Lung (tissue), 12 donors: ENCODE measurements around the gene GLT8D1. TPM values are rescaled to one million over a fixed set of nuclear protein-coding genes. Genes with fewer than 3 reads are reported as not detected.

Experiments
- ATAC-seq: fragments of 200-7000 bp; cut with Tn5 transposase; one replicate; pipeline ENCODE4 v1.9.1; 2020; ENCODE audit warnings: moderate number of reproducible peaks; ENCODE audit not compliant: insufficient read depth, low FRiP score
- DNase-seq, 3 donors: peaks; one replicate each; pipeline ENCODE4 v3.0.0-alpha.2; 2013 to 2017
- H3K27ac ChIP-seq, 2 donors: one replicate each; pipeline ENCODE4 v1.5.1; 2013; ENCODE audit warnings: mild to moderate bottlenecking in 2 of 2, moderate library complexity in 2 of 2, control low read depth in 1 of 2, inconsistent platforms in 1 of 2, low read depth in 1 of 2, low read length in 1 of 2
- H3K27me3 ChIP-seq, 3 donors: one replicate each; pipeline ENCODE4 v1.5.1; 2013; ENCODE audit warnings: low read length in 2 of 3; ENCODE audit not compliant: control insufficient read depth in 3 of 3, insufficient read depth in 3 of 3
- H3K36me3 ChIP-seq, 4 donors: one replicate each; pipeline ENCODE4 v1.5.1; 2013; ENCODE audit warnings: low read length in 4 of 4, mild to moderate bottlenecking in 1 of 4, moderate library complexity in 1 of 4; ENCODE audit not compliant: control insufficient read depth in 4 of 4, insufficient read depth in 4 of 4
- H3K4me1 ChIP-seq, 5 donors: one replicate each; pipeline ENCODE4 v1.5.1; 2013; ENCODE audit warnings: low read length in 5 of 5, mild to moderate bottlenecking in 2 of 5, moderate library complexity in 1 of 5; ENCODE audit not compliant: control insufficient read depth in 5 of 5, insufficient read depth in 5 of 5
- H3K4me3 ChIP-seq: one replicate; pipeline ENCODE4 v1.5.1; 2013; ENCODE audit warnings: mild to moderate bottlenecking, control low read depth, moderate library complexity
- H3K9ac ChIP-seq, 2 donors: one replicate each; pipeline ENCODE4 v1.5.1; 2013; ENCODE audit warnings: low read length in 2 of 2, control low read depth in 1 of 2; ENCODE audit not compliant: insufficient read depth in 1 of 2
- H3K9me3 ChIP-seq, 4 donors: one replicate each; pipeline ENCODE4 v1.5.1; 2013; ENCODE audit warnings: low read length in 3 of 4, mild to moderate bottlenecking in 1 of 4, moderate library complexity in 1 of 4; ENCODE audit not compliant: control insufficient read depth in 4 of 4, insufficient read depth in 3 of 4
- WGBS, 2 donors: extraction: QIAGEN DNeasy Blood & Tissue Kit; methylation state at CpG; one replicate each; pipeline ENCODE4 v1.1.7; 2013; 5-methylcytosine and 5-hydroxymethylcytosine counted together
- polyA plus RNA-seq, 2 donors: library from polyadenylated mRNA; stranded (reverse); fragments of 200-250 nt; gene quantifications; one replicate each; pipeline ENCODE4 v1.2.1, GENCODE V29; 2013
- total RNA-seq, 2 donors: library from RNA; depleted of rRNA in 1 of 2; stranded (reverse); fragments of >200 nt in 1 of 2; gene quantifications; one replicate each; pipeline ENCODE4 v1.2.1, GENCODE V29; 2014 to 2021
- TF ChIP-seq, protein P1 (sequence below): IDR thresholded peaks from 2 replicates; pipeline ENCODE4 v1.5.1; 2012; ENCODE audit warnings: mild to moderate bottlenecking; ENCODE audit errors: control extremely low read depth, extremely low read depth
- donor health status: control.
- donor health status: control.
- donor health status: Bipolar disorder and iron deficiency.
- donor health status: healthy.
- donor health status: DM: yes; HTN: yes; CAD: no.

Gene GLT8D1
- total and polyA plus RNA-seq, 4 donors = 35.4 to 85.5 (median 48.3) TPM

DNA sequence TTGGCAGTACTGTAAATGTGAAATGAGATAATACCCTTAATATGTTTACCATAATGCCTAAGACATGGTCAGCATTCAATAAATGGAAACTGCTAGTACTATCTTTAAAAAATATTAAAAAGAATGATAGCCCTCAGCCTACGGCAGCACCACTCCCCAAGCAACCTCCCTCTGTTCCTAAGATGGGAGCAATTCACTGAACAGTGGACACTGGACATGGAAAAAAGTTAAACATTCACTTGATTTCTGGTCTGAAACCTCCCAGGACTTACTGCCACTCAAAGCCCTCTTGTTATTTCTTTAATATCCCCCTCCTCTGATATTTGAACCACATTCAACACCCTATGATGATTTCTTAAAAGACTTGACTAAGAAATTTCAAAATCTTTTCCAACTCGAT, 38.1 kb upstream of the GLT8D1 start:
- Histone ChIP-seq H3K4me3 (no peak overlapping the region), H3K9me3 (no peaks in the 10 kb centered on the region), H3K27ac (no peak overlapping the region), H3K27me3 (no peaks in the 10 kb centered on the region), H3K4me1 (no peaks in the 10 kb centered on the region), H3K36me3 (peaks cover 27 to 45% (median 30%) of the 10 kb centered on the region in 4 donors), H3K9ac (no peak overlapping the region)
- ATAC-seq (no peak), DNase-seq (no peak)
- 92 to 93% methylated on average over 2 of the region's 2 CpGs for WGBS, 2 donors
- TF ChIP-seq, protein P1, sequence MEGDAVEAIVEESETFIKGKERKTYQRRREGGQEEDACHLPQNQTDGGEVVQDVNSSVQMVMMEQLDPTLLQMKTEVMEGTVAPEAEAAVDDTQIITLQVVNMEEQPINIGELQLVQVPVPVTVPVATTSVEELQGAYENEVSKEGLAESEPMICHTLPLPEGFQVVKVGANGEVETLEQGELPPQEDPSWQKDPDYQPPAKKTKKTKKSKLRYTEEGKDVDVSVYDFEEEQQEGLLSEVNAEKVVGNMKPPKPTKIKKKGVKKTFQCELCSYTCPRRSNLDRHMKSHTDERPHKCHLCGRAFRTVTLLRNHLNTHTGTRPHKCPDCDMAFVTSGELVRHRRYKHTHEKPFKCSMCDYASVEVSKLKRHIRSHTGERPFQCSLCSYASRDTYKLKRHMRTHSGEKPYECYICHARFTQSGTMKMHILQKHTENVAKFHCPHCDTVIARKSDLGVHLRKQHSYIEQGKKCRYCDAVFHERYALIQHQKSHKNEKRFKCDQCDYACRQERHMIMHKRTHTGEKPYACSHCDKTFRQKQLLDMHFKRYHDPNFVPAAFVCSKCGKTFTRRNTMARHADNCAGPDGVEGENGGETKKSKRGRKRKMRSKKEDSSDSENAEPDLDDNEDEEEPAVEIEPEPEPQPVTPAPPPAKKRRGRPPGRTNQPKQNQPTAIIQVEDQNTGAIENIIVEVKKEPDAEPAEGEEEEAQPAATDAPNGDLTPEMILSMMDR = no peak

DNA sequence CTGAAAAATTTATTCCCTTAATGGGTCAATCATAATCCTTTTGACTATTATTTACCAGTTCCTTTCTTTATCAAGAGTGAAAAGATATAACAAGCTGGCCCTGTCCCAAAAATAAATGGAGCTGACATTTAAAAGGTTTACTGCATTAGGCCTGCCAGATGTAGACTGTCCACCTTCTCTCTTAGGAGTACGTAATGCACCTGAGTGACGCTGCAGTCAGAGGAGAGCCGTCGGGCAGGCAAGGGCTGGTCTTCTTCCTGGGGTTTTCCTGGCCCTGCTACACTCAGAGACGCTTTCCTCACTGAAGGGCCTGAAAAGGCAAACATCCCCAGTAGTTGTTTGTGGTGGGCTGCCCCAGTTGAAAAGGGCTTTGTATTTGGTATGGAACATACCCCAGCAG, 37.6 kb upstream of the GLT8D1 start:
- no peaks in the 10 kb centered on the region for H3K9me3 ChIP-seq
- no peak overlapping the region for H3K9ac ChIP-seq
- TF ChIP-seq, protein P1 = no peak
- peaks cover 24 to 44% (median 32%) of the 10 kb centered on the region in 4 donors for H3K36me3 ChIP-seq
- no peak for ATAC-seq
- no peaks in the 10 kb centered on the region for H3K27me3 ChIP-seq
- WGBS, 2 donors = 95 to 97% methylated on average over 5 of the region's 5 CpGs
- H3K27ac ChIP-seq = no peak overlapping the region
- H3K4me3 ChIP-seq = no peak overlapping the region
- DNase-seq = no peak
- no peaks in the 10 kb centered on the region for H3K4me1 ChIP-seq

DNA sequence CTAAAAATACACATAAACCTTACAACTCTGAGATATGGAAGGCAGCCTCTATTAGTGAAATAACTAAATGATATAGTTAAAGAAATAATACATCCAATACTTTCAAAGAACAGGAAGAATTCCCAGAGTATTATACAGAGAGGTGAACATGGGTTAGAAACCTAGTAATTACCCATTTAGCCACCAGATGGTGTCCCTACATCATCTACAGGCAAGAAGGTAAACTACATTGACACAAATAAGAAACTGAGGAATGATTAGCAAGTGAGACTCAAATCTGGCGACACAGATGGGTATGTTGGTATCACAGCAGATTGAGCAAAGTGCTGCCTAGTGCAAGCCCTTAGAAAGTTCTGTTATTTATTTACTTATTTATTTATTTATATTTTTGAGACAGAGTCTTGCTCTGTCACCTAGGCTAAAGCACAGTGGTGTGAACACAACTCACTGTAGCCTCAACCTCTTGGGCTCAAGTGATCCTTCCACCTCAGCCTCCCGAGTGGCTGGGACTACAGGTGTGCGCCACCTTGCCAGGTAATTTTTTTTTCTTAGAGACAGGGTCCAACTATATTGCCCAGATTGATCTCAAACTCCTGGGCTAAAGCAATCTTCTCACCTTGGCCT, 36.9 kb upstream of the GLT8D1 start:
- Histone ChIP-seq H3K27me3 (no peaks in the 10 kb centered on the region), H3K27ac (no peak overlapping the region), H3K4me3 (no peak overlapping the region), H3K9me3 (no peaks in the 10 kb centered on the region), H3K36me3 (peaks cover 23 to 43% (median 33%) of the 10 kb centered on the region in 4 donors), H3K9ac (no peak overlapping the region), H3K4me1 (no peaks in the 10 kb centered on the region)
- ATAC-seq (no peak), DNase-seq (peak in 2 of 3 donors; percentile 20 to 45)
- WGBS, 2 donors = 92 to 93% methylated on average over 3 of the region's 3 CpGs
- TF ChIP-seq, protein P1 = peak; percentile 31

DNA sequence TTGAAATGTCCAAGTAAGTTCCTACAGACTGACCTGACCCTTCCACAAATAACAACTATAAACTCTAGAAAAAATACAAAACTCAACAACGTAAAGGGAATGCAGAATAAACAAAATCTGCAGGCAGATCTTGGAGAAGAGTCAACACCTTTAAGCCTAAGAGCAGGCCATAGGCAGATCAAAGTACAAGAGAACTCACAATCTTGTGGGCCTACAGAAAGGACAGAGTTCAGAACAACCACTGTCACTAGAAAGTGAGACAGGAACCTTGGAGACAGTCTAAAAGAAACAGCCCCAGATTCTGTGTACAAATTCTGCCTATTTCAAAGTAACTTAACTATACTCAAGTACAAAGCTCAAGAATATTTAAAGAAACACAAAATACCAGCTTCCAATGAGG, 34.1 kb upstream of the GLT8D1 start:
- ATAC-seq (no peak), DNase-seq (no peak)
- Histone ChIP-seq H3K27ac (no peak overlapping the region), H3K36me3 (peaks cover 17 to 35% (median 28%) of the 10 kb centered on the region in 4 donors), H3K9ac (no peak overlapping the region), H3K4me3 (no peak overlapping the region), H3K9me3 (no peaks in the 10 kb centered on the region), H3K4me1 (no peaks in the 10 kb centered on the region), H3K27me3 (no peaks in the 10 kb centered on the region)
- 78 to 90% methylated on average over 1 of the region's 1 CpG for WGBS, 2 donors
- TF ChIP-seq, protein P1 = no peak
